Erythroblast (primary cell): ENCODE measurements around the gene CD8B2.

ENCODE experiments used
- GATA1 ChIP-seq: IDR thresholded peaks from 2 replicates; pipeline ENCODE4 v1.6.1; 2011; ENCODE audit warnings: low read depth, mild to moderate bottlenecking, control low read depth, low read length, moderate library complexity
- POLR2A ChIP-seq: IDR thresholded peaks from 2 replicates; pipeline ENCODE4 v1.6.1; 2011; ENCODE audit warnings: mild to moderate bottlenecking, low read length

- no peak for TF ChIP-seq POLR2A
- TF ChIP-seq GATA1, result no peak
These were observed 74.2 kb downstream of the CD8B2 start for GRCh38 chr2:106561356-106561755.
